Right lobe of liver (tissue), 4 donors: ENCODE measurements around the gene RCSD1.

ENCODE experiments used
- POLR2A ChIP-seq: fragments of 450-650 bp; IDR thresholded peaks from one replicate; pipeline ENCODE4 v1.6.1; 2017; ENCODE audit warnings: antibody characterized with exemption, mild to moderate bottlenecking
- TF ChIP-seq, protein P1 (sequence below), 4 donors: fragments of 200-600 bp in 3 of 4; fragments of 450-650 bp in 1 of 4; IDR thresholded peaks; one replicate each; pipeline versions ENCODE4 v1.5.1 to v1.8.0; 2016 to 2022; ENCODE audit warnings: antibody characterized with exemption in 4 of 4, mild to moderate bottlenecking in 2 of 4
- donor health status: DM: no; HTN: no; CAD: no.
- donor health status: DM: no; HTN: no; CAD: no.
- donor health status: DM: no; HTN: yes; CAD: no.

DNA sequence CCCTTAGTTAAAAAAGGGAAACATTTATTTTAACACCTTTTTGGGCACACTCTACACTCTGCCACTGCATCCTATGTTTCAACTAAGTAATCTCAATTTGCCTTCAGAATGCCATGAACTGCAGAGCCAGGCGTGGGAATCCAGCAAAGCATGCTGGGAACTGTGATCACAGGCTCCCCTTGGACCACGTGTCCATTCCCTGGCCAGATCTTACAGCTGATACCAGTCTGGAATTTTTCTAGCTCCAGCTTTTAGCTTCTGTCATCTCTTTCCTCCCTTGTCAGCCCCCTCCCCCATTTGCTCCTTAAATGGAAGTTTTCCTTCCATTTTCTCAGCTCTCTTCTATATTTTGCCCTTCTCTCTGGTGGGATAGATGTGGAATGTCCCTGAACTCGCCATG lies 29.4 kb downstream of the RCSD1 start:
- TF ChIP-seq, protein P1, sequence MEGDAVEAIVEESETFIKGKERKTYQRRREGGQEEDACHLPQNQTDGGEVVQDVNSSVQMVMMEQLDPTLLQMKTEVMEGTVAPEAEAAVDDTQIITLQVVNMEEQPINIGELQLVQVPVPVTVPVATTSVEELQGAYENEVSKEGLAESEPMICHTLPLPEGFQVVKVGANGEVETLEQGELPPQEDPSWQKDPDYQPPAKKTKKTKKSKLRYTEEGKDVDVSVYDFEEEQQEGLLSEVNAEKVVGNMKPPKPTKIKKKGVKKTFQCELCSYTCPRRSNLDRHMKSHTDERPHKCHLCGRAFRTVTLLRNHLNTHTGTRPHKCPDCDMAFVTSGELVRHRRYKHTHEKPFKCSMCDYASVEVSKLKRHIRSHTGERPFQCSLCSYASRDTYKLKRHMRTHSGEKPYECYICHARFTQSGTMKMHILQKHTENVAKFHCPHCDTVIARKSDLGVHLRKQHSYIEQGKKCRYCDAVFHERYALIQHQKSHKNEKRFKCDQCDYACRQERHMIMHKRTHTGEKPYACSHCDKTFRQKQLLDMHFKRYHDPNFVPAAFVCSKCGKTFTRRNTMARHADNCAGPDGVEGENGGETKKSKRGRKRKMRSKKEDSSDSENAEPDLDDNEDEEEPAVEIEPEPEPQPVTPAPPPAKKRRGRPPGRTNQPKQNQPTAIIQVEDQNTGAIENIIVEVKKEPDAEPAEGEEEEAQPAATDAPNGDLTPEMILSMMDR (IDR thresholded peaks at IDR 0.05) = no peak
- no peak for TF ChIP-seq POLR2A
